Neural cell (in vitro differentiated cells): ENCODE results near the gene INSYN2B.

ENCODE experiments used
- EZH2 ChIP-seq: fragments of 200-600, 300-800 bp; shearing (Covaris generic), sonication (generic); IDR thresholded peaks from 2 replicates; pipeline ENCODE4 v1.6.1; 2014; ENCODE audit warnings: antibody characterized with exemption, low read length, borderline replicate concordance, mild to moderate bottlenecking; ENCODE audit not compliant: insufficient read depth, poor library complexity, severe bottlenecking
- POLR2AphosphoS5 ChIP-seq: IDR thresholded peaks from 2 replicates; pipeline ENCODE4 v1.6.1; 2012
- RAD21 ChIP-seq: fragments of 450-650 bp; conservative IDR thresholded peaks from 2 replicates; pipeline ENCODE4 v1.6.1; 2014; ENCODE audit warnings: antibody characterized with exemption, mild to moderate bottlenecking, moderate library complexity
- SMC3 ChIP-seq: fragments of 450-650 bp; conservative IDR thresholded peaks from 2 replicates; pipeline ENCODE4 v1.6.1; 2014; ENCODE audit warnings: antibody characterized with exemption, mild to moderate bottlenecking, moderate library complexity; ENCODE audit not compliant: poor library complexity
- TF ChIP-seq, protein P1 (sequence below): fragments of 450-650 bp; IDR thresholded peaks from 2 replicates; pipeline ENCODE4 v1.5.1; 2014; ENCODE audit warnings: antibody characterized with exemption, mild to moderate bottlenecking, moderate library complexity; ENCODE audit not compliant: poor library complexity, severe bottlenecking

DNA sequence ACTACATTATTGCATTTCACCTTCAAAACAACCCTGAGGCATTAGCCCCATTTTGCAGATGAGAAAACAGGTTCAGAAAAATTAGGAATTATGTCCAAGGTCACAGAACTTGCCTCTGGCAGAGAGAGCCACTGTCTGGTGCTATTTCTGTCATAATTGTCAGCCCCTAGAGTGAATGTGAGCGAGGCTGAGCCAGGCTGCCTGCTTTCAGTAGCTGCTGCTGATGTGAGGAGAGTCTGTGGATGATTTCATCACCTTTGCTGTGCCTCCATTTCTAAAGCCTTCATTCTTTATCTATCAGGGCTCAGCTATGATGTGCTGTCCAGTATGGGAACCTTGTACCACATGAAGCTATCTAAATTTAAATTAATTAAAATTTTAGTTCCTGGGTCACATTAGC, 71.4 kb downstream of the INSYN2B start:
- TF ChIP-seq, protein P1, sequence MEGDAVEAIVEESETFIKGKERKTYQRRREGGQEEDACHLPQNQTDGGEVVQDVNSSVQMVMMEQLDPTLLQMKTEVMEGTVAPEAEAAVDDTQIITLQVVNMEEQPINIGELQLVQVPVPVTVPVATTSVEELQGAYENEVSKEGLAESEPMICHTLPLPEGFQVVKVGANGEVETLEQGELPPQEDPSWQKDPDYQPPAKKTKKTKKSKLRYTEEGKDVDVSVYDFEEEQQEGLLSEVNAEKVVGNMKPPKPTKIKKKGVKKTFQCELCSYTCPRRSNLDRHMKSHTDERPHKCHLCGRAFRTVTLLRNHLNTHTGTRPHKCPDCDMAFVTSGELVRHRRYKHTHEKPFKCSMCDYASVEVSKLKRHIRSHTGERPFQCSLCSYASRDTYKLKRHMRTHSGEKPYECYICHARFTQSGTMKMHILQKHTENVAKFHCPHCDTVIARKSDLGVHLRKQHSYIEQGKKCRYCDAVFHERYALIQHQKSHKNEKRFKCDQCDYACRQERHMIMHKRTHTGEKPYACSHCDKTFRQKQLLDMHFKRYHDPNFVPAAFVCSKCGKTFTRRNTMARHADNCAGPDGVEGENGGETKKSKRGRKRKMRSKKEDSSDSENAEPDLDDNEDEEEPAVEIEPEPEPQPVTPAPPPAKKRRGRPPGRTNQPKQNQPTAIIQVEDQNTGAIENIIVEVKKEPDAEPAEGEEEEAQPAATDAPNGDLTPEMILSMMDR = no peak
- no peak for TF ChIP-seq EZH2
- no peak for TF ChIP-seq POLR2AphosphoS5
- TF ChIP-seq RAD21 = no peak
- no peak for TF ChIP-seq SMC3
